Ishikawa (cell line): Measurements from ENCODE around the gene POLG.

Experiments used
- CEBPB ChIP-seq: IDR thresholded peaks from 2 replicates; pipeline ENCODE4 v1.6.1; 2012
- CREB1 ChIP-seq: IDR thresholded peaks from 2 replicates; pipeline ENCODE4 v1.6.1; 2012; ENCODE audit warnings: low read depth
- EGR1 ChIP-seq: IDR thresholded peaks from 2 replicates; pipeline ENCODE4 v1.6.1; 2012
- EP300 ChIP-seq: IDR thresholded peaks from 2 replicates; pipeline ENCODE4 v1.6.1; 2012; ENCODE audit warnings: borderline replicate concordance
- FOXM1 ChIP-seq: IDR thresholded peaks from 2 replicates; pipeline ENCODE4 v1.6.1; 2012; ENCODE audit warnings: low read depth, borderline replicate concordance
- NFIC ChIP-seq: IDR thresholded peaks from 2 replicates; pipeline ENCODE4 v1.6.1; 2012
- RAD21 ChIP-seq: IDR thresholded peaks from 2 replicates; pipeline ENCODE4 v1.6.1; 2012; ENCODE audit warnings: low read depth
- TAF1 ChIP-seq: IDR thresholded peaks from 2 replicates; pipeline ENCODE4 v1.6.1; 2012; ENCODE audit warnings: low read depth, mild to moderate bottlenecking
- TCF12 ChIP-seq: IDR thresholded peaks from 2 replicates; pipeline ENCODE4 v1.6.1; 2012; ENCODE audit warnings: low read depth
- TEAD4 ChIP-seq: IDR thresholded peaks from 2 replicates; pipeline ENCODE4 v1.6.1; 2012
- YY1 ChIP-seq: IDR thresholded peaks from 2 replicates; pipeline ENCODE4 v1.6.1; 2012; ENCODE audit warnings: low read depth
- ZBTB7A ChIP-seq: IDR thresholded peaks from 2 replicates; pipeline ENCODE4 v1.6.1; 2012; ENCODE audit warnings: low read depth
- TF ChIP-seq, protein P1 (sequence below): IDR thresholded peaks from 2 replicates; pipeline ENCODE4 v1.6.1; 2012
- TF ChIP-seq, protein P2 (sequence below): IDR thresholded peaks from 2 replicates; pipeline ENCODE4 v1.6.1; 2012
- TF ChIP-seq, protein P3 (sequence below): IDR thresholded peaks from 2 replicates; pipeline ENCODE4 v1.6.1; 2012; ENCODE audit warnings: low read depth, mild to moderate bottlenecking

Gene POLG

DNA sequence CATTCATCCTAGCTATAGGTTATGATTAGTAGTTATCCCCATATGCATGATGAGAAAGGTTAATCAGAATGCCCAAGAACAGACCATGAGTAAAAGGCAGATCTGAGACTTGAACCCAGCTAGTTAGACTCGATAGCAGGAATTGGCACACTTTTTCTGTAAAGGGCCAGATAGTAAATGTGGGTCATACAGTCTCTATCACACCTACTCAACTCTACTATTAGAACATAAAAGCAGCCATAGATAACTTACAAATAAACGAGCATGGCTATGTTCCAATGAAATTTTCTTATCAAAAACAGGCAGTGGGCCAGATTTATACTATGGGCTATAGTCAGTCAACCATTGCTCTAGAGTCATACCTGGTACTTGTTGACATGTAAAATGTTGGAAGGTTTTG is 24.6 kb downstream of the POLG start:
- TF ChIP-seq CREB1 (no peak), NFIC (no peak), FOXM1 (no peak), CEBPB (no peak), TAF1 (no peak), TEAD4 (no peak), YY1 (no peak), EGR1 (no peak), RAD21 (no peak), ZBTB7A (no peak), TCF12 (no peak), EP300 (no peak)
- TF ChIP-seq, protein P1, sequence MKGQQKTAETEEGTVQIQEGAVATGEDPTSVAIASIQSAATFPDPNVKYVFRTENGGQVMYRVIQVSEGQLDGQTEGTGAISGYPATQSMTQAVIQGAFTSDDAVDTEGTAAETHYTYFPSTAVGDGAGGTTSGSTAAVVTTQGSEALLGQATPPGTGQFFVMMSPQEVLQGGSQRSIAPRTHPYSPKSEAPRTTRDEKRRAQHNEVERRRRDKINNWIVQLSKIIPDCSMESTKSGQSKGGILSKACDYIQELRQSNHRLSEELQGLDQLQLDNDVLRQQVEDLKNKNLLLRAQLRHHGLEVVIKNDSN, result no peak
- TF ChIP-seq, protein P2, sequence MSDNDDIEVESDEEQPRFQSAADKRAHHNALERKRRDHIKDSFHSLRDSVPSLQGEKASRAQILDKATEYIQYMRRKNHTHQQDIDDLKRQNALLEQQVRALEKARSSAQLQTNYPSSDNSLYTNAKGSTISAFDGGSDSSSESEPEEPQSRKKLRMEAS, result no peak
- TF ChIP-seq, protein P3, sequence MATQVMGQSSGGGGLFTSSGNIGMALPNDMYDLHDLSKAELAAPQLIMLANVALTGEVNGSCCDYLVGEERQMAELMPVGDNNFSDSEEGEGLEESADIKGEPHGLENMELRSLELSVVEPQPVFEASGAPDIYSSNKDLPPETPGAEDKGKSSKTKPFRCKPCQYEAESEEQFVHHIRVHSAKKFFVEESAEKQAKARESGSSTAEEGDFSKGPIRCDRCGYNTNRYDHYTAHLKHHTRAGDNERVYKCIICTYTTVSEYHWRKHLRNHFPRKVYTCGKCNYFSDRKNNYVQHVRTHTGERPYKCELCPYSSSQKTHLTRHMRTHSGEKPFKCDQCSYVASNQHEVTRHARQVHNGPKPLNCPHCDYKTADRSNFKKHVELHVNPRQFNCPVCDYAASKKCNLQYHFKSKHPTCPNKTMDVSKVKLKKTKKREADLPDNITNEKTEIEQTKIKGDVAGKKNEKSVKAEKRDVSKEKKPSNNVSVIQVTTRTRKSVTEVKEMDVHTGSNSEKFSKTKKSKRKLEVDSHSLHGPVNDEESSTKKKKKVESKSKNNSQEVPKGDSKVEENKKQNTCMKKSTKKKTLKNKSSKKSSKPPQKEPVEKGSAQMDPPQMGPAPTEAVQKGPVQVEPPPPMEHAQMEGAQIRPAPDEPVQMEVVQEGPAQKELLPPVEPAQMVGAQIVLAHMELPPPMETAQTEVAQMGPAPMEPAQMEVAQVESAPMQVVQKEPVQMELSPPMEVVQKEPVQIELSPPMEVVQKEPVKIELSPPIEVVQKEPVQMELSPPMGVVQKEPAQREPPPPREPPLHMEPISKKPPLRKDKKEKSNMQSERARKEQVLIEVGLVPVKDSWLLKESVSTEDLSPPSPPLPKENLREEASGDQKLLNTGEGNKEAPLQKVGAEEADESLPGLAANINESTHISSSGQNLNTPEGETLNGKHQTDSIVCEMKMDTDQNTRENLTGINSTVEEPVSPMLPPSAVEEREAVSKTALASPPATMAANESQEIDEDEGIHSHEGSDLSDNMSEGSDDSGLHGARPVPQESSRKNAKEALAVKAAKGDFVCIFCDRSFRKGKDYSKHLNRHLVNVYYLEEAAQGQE, result no peak

DNA sequence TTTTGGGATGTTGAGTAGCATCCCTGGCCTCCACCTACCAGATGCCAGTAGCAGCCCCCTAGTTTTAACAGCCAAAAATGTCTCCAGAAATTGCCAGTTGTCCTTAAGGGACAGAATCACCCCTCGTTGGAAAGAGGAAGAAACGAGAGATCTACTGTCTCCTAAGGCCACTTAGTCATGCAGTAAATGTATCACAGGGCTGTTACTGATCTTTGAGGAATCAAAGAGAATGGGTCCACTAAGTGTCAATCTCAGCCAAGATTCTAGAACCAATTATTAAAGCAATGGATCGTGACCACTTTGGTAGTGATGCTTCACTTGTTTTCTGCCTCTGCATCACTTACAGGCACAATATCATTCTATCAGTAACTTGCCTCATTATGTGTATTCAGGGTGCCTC is 26.4 kb downstream of the POLG start:
- TF ChIP-seq NFIC (no peak), ZBTB7A (no peak), TEAD4 (no peak), TAF1 (no peak), YY1 (no peak), EGR1 (no peak), CEBPB (no peak), FOXM1 (no peak), EP300 (no peak), RAD21 (no peak), TCF12 (no peak), CREB1 (no peak)
- TF ChIP-seq, protein P2, result no peak
- TF ChIP-seq, protein P1, result no peak
- TF ChIP-seq, protein P3, result no peak

GRCh38 chr15:89307791-89308190 is 26.8 kb downstream of the POLG start:
- TF ChIP-seq ZBTB7A (no peak), NFIC (no peak), TAF1 (no peak), RAD21 (no peak), CEBPB (no peak), TEAD4 (no peak), FOXM1 (no peak), YY1 (no peak), EP300 (no peak), EGR1 (no peak), CREB1 (no peak), TCF12 (no peak)
- TF ChIP-seq, protein P3, result no peak
- TF ChIP-seq, protein P2, result no peak
- TF ChIP-seq, protein P1, result no peak

DNA sequence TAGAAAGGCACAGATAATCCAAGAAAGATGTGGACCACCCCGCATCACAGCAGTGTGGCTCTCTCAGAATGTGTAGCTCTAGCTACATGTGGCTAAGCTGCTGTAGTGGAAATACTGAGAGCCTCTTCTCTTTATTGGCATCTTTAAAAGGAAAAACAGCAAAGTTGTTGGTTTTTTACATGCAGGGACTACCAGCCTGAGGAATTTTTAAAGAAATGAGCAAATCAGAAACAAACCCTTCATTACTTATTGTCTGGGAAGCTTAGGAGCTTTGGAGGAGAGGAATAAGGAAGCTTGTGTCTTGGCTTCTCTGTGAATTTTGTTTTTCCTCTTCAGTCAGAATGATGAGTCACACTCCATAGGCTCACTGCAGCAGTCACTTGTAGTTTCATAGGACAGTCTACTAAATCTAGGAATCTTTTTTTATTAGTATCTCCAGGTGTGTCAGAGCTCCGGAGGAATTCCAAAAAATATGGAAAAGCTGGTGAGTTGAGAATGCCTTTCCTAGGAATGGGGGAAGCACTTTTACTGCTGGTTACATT is 27.5 kb downstream of the POLG start:
- TF ChIP-seq YY1, result no peak
